Fibroblast of gingiva (primary cell): ENCODE results near the gene RUVBL2.

Experiments used
- DNase-seq: peaks from one replicate; pipeline ENCODE4 v3.0.0-alpha.2; 2011; ENCODE audit warnings: low read depth

Gene RUVBL2

DNA sequence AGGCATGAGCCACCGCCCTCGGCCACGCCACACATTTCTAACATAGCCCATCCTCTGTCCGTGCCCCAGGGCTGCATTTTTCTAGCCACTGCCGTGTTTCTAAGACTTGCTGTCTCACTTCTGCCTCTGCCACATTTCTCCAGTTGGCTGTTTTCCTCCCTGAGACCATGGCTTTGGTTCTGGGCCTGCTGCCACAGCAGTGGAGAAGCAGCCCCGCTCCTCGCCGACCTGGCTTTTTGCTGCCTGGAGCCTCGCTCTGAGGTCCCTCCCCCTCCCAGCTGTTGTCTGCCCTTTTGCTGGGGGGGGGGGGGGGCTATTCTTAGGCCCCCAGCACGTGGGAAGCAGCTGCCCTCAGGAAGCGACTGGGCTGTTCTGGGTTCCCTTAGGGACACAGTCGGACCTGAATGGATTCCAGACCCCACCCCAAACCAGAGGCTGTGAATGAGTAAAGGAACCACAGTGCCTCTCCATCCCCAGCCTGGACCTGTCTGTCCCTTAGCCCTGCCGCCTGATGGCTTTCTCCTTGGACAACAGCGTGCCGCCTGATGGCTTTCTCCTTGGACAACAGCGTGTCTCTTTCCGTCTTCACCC, 3.9 kb upstream of the RUVBL2 start:
- DNase-seq = no peak

DNA sequence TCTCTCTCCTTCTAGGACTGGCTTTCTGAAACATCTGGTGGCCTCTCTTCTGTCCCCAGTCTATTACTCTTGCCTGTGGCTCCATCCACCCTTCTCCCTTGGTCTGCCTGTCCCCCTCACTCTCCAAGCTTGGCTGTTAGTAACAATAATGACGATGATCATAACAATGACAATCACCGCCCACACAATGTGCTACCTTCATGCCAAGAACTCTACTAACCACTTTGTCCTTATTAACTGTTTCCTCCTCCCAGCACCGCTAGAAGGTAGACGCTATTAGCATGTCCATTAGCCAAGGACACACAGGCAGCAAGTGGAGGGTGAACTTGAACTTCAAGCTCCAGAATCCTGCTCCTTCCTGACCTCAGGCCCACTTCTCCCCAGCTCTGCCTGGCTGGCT, 3.3 kb upstream of the RUVBL2 start:
- DNase-seq = no peak

DNA sequence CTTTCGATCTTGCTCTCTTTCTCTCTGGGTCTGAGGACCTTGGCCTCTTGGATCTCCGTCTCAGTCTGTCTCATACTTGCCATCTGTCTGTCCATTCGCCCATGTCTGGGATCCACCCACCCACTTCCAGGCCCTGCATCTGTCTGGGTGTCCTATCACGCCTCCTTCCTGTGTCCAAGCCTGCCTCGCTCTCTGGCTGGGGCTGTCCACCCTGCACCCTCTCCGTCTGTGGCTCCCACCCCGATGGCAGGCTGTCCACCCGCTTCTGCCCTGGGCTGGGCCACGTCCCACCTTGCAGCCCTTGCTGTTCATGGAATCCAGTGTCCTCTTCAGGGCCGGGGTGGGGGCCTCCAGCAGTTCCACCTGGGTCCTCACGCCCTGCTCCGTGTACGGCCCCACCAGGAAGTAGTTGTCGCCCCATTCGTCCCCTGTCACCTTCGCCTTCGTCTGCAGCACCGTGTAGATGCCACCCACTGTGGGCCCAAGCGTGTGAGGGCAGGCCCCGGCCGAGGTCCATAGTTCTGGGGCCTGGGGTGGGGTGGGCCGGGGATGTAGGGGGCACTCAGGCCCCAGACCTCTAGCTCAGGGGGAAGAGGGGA, 2.6 kb upstream of the RUVBL2 start:
- DNase-seq = no peak

DNA sequence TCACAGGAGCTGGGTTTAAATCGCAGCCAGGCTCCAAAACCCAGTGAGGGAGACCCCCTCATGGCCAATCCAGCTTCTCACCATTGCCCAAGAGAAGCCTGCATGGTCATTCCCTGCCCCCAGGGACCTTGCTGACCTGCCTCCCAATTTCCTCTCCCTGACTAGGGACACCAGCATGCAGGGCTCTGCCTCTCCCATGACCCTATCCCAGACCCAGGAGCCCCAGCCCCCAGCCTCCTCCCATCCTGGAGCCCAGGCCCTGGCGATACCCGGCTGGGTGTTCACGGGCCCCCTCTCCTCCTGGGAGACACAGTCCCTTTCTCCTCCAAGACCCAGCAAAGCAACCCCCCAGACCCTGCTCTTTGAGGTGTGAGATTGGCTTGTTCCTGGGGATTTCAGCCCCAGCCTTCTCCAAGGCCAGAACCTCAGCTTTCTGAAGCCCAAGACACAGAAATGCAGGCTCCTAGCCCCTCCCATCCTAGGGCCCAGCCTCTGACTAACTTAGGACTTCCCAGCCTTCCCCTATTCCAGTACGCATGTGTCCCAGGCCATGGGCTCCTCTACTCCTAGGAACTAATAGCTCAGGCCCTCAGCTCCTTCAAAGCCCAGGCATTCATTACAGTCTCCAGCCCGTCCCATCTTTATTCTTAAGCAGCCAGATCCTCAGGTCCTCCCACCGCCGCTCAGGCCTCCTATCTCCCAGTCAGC, 1.7 kb upstream of the RUVBL2 start:
- peak; percentile 83 for DNase-seq

DNA sequence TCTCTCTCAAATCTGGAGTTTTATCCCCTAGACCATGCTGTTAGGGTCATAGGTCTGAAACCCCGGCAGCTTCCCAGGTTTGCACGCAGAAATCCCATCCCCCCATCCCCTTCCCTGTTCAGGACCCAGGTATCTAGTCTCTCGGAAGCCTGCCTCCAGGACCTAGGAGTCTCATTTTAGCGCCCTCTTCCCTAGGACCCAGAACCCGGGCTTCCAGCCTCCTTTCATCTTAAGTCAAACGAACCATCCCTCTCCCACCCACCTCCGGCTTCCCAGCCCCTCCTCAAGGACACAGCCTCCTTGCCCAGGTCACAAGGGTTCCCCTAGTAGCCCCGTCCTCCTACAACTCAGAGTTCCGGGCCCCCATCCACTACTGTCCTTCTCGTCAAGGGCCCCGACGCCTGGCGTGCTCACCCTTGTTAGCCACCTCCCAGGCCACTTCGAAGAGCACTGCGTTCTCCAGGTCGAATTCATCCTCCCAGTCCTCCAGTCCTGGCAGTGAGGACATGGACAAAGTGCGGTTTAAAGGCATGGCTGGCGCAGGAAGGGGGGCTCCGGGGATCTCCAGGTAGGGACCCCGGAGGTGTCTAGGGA, 1.0 kb upstream of the RUVBL2 start:
- DNase-seq = no peak

DNA sequence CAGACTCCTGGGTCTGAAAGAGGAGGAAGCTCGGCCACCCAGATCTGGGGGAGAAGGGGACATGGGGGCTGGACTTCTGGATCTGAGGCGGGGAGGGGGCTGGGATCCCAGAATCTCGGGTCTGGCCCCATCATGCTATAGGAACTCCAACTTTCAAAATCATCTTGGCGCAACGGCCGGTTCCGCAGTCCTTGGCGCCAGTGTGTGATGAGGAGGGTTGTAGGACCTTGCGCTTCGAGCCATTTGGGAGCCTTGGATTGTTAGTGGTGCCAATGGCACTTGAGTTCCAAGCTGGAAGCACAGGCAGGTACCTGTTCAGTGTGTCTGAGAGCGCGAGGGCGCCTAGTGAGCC, 324 bp downstream of the RUVBL2 start:
- no peak for DNase-seq

DNA sequence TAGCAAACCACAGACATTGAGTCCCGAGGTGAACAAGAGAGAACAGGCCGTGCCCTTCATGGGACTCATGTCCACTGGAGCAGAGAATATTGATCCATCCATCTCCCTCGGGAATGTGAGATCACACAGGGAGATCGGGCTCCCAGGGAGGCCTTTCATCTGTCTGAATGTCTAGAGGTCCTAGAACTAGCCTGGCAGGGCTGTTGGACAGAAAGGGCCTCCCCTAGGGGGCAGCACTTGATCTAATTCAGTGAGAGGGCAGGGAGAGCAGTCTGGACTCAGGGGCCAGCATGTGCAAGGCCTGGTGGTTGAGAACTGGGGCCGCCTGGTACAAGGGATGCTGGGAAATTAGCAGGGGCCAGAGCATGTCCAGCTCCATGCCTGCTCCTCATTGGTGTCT, 4.3 kb downstream of the RUVBL2 start:
- DNase-seq = no peak

DNA sequence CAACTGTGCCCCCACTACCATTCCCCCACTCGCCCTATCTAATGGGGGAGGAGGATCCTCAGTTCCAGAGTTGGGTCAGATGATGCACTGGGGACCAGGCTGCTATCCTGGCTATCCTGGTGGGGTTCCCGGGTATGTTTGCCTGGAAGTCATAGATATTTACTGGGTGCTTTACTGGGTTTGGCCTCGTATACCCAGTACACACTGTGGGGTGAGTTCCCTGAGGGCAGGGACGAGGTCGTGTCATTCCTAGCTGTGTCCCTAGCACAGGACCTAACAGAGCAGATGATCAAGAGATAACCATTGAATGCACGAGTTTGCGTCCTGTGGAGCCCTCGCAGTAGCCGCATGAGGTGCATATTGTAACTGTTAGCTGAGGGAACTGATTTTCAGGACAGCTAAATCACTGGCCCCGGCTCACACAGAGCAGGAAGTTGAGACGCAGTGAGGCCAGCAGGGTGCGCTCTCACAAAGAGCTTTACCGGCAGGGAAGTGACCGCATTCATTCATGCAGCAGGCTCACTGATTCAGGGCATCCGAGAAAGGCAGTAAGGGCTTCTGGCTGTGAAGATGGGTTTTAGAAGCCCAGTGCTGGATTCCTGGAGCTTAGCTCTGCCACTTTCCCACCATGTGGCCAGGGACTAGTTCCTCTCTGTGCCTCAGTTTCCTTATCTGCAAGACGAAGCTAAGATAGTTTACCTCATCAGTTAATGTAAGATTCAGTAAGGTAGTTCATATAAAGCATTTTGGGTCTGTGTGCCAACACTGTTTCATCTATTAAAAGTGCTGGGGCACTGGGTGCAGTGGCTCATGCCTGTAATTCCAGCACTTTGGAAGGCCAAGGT, 6.0 kb downstream of the RUVBL2 start:
- DNase-seq = peak; percentile 55

DNA sequence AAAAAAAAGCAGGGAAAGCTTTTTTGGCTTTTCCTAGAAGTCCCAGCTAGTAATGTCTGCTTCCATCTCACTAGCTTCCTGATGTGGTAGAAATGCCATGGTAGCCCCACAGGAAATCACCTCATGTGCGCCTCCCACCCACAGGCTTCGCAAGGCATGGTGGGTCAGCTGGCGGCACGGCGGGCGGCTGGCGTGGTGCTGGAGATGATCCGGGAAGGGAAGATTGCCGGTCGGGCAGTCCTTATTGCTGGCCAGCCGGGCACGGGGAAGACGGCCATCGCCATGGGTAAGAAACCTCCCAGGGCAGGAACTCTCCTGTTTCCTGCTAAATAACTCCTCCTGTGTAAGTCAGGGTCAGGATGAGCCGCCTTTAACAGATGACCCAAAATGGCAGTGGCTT, 10.4 kb downstream of the RUVBL2 start:
- no peak for DNase-seq

DNA sequence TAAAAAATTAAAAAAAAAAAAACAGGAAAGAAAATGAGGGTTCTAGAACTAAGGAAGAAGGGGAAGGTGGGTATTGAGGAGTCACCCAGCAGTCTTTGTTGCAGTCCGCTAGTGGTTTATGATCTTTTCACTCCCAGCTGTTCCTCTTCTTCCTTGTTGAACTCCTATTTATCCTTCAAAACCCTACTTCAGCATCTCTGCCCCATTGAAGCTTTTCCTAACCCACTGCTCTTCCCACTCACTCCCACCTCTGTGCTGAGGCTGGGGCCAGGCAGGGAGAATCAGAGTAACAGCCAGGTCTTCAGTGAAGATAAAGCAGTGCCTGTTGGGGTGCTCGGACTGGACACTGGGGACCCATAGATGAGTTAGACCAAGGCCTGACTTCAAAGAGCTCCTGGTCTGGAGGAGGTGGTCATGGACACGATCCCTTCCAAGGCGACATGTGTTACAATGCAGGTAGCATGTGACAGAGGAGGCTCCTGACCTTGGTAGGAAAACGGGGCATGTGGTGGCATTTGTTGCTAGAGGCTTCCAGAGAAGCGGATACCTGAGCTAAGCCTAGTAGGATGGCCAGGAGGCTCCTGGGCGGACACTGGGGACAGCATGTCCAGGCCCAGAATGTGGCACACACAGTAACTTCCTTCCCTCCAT, 11.4 kb downstream of the RUVBL2 start:
- DNase-seq = no peak

DNA sequence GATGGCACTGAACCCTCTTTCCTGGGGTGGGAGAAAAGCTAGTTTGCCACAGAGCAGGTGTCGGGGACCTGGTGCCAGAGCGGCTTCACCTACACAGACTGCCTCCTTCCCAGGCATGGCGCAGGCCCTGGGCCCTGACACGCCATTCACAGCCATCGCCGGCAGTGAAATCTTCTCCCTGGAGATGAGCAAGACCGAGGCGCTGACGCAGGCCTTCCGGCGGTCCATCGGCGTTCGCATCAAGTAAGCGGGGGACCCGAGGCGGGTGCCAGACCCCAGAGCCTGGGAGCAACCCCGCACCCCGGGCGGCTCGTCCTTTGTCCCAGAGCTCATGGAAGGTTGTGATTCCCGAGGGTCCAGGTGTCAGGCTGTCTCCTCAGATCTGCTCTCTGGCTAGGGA, 13.2 kb downstream of the RUVBL2 start:
- DNase-seq = no peak

DNA sequence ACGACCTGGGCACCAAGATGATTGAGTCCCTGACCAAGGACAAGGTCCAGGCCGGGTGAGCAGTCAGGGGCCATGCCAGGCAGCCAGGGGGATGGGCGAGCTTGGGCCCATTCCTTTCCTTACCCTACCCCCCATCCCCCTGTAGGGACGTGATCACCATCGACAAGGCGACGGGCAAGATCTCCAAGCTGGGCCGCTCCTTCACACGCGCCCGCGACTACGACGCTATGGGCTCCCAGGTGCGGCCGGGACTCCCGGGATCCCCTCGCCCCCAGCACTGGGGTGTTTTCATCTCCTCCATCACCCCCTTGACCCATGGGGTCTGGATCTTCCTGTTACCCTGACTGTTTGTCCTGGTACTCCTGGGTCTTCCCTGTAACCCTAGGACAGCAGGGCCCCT, 16.1 kb downstream of the RUVBL2 start:
- DNase-seq = no peak

DNA sequence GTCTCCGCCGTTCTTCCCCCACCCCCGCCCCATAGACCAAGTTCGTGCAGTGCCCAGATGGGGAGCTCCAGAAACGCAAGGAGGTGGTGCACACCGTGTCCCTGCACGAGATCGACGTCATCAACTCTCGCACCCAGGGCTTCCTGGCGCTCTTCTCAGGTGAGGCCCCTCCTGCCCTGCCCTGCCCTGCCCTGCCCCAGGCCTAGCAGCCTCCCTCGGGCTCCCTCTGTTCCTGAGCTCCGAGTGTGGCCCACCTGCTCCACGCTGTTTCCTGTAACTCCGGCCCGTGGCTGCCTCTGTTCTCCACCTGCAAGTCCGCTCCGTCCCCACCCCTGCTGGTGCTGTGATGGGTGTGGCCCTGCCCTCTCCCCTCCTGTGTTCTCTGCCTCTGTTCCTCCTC, 16.8 kb downstream of the RUVBL2 start:
- DNase-seq = no peak

DNA sequence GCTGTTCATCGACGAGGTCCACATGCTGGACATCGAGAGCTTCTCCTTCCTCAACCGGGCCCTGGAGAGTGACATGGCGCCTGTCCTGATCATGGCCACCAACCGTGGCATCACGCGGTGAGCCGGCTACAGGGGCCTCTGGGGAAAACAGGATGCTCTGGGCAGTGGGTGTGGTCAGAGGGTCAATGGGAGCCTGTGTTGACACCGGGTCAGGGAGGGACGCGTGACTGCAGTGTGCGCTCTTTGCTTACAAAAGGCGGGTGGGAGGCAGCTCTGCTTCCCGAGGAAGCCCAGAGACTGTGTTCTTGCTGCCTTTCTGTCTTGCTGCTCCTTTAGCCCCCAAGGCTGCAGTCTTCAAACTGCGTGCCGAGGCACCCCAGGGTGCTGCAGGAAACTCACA, 17.5 kb downstream of the RUVBL2 start:
- DNase-seq = no peak

DNA sequence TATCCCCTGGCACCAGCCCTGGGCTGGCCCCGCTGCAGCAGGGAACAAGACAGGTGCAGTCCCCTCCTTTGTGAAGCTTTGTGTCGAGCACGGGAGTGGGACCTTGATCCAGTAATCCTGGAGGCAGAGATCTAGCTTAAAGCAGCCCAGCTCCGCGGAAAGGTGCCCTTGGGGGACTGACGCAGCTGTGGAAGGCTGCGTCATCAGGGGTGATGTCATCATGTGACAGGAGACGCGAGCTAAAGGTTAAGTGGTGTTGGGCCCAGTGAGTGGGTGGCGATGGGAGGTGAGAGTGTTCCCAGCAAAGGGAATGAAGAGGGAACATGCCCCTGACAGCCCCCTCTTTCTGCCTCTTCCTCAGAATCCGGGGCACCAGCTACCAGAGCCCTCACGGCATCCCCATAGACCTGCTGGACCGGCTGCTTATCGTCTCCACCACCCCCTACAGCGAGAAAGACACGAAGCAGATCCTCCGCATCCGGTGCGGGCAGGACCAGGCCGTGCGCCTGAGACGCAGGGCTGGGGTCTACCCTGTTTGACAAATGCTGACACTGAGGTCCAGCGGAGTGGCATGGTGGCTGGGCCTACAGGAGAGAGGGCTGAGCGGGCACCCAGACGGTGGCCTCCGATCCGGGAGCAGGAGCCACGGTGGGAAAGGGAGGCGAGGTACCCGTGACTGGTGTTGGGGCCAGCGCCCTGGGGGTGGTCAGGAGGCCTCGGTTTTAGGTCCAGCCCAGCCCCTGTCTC, 20.6 kb downstream of the RUVBL2 start:
- DNase-seq = no peak

DNA sequence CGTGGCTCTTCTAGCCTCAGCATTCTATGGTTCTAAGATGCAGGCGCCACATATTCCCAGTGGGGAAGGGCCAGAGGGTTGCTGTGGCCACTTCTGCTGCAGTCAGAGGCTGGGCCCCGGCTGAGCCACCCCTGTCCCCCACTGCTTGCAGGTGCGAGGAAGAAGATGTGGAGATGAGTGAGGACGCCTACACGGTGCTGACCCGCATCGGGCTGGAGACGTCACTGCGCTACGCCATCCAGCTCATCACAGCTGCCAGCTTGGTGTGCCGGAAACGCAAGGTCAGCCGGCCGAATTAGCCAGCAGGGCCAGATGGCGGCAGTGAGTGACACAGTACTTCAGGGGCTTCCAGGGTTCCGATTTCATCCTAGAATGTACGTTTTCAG, 21.2 kb downstream of the RUVBL2 start:
- no peak for DNase-seq

DNA sequence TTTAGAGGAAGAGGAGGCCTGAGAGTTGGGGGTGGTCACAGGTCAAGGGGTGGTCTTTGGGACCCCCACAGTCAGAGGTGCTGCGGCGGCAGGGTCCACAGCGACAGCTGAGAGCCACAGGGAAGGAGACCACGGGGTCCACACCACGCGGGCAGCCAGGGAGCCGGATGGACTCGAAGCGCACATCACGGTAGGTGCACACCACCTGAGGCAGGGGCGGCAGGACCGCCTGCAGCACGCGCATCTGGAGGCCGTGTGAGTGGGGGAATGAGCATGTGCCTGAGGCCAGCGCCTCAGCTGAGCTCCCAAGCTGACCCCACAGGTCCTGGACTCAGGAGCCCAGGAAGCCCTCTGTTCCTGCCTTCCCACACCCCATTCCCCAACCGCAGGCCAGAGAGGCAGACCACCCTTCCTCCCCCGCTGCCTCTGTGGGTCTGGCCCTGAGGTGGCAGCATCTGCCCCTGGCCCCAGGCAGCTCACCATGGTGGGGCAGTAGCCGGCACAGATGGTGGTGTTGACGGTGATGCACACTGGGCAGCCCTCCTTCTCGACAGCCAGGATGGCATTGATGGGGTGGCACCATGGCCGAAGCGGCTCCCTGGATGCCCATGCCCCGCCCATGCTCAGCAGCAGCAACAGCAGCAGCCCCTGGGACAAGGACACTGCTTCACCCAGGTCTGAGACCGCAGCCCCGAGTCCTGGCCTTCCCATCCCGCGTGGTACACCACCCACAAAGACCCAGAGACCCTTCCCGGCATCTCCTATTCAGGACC, 22.6 kb downstream of the RUVBL2 start:
- DNase-seq = no peak

DNA sequence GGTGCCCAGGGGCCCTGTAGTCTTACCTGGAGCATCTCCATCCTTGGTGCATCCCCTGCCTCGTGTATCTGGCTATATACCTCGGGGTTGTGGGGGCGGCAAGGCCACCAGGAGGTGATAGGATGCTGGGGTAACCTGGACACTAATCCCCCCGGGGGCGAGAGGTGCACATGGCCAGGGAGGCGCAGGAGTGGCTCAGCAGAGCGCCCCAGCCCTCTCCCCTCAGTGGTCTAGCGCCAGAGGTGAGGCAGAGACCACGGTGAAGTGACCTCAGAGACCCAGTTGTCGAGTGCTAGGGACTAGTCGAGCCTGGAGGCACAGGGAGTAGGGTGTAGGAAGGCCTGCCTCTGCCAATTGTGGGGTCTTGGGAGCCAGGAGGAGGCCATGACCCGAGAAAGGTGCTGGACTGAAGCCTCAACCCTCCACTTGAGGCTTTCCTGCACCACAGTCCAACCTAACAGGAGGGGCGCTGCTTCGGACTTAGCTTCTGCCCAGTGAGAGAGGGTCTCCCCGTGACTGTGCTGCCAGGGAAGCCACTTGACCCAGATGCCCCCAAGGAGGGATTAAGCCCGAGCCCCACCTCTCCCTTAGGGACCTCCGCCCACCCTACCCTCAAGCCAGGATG, 23.5 kb downstream of the RUVBL2 start, which contains the start of gene LHB:
Gene LHB, minus strand, starts transcription at position 51 of the 625 bp plus-strand sequence. Its CDS starts 10 bp downstream, at position 41.
- no peak for DNase-seq

DNA sequence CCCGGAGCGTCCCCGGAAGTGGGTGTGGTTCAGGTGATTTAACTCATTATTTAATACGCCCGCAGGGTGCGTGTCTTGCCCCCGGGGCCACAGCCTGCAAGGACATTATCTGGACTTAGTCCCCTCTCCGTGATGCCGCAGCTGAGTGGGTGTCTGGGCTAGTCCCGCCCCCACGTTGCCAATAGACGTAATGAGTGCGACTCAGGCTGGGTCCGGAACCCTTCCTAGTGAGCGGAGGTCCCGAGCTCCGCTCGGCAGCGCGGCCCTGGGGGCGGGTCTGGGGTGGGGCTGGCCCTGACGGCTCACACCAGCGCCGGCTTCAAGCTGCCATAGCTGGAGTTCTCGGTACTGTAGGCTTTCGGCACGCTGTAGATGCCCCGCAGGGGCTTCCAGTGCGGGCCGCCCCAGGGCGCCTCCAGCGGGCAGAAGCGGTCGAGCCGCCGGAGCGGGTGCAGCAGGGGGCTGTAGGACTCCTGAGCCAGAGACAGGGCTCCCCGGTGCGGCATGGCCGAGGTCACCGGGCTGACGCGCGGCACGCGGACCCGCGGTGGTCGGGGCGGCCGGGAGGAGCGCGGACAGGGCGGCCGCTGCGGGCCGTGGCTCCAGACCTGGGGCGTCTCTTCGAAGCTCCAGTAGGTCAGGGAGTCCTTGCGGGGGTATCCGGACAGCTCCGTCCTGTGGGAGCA, 24.1 kb downstream of the RUVBL2 start:
- DNase-seq = peak; percentile 31
